T-helper 2 cell (primary cell): ENCODE data around the gene BDNF.

Experiments used
- DNase-seq, 5 experiments: peaks; one replicate each; pipeline versions ENCODE4 v3.0.0 to v3.0.0-alpha.2; 2012 to 2022

BDNF gene

DNA sequence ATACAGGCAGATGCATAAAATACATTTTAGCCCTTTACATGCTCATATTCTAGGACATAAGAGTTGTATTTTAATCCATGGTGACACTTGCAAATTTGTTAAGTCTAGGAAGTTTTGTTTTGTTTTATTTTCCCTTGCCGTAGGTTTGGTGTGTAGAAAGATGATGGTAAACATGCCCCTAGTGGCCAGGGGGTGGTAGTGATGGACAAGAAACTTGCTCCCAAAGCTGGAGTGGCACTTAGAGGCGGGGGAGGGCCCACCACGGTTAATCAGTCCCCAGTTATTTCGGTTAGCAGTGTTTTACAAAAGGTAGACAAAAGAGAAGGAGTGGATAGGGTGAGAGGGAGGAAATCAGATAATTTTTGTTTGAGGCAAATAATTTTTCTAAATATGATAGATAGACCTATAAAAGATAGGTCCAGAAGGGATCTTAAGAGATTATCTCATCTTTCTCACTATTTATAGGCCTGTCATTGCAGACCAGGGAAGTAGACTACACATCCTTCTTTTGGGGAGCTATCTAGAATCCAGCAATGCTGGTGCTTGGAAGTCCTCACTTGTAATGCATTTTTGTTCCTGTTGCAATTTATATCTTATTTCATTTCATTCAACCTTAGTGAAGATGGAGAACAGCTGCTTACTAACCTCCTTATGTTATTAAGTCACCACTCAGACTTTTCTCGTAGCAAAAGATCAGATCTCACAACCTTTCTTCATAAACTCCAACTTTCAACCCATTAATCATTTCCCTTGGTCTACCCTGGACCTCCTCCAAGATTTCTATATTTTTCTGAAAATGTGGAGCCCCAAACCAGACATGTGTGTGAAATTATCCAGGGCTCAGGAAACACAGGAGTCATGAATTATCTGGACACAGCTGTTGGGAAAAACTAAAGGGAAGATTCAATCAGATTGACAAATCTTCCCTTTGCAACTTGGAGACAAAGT is 5.9 kb upstream of the BDNF start:
- no peak for DNase-seq

- no peak for DNase-seq
Observed at GRCh38 chr11:27703481-27703880, 3.2 kb upstream of the BDNF start.

GRCh38 chr11:27702811-27703210 is 2.6 kb upstream of the BDNF start:
- no peak for DNase-seq

DNA sequence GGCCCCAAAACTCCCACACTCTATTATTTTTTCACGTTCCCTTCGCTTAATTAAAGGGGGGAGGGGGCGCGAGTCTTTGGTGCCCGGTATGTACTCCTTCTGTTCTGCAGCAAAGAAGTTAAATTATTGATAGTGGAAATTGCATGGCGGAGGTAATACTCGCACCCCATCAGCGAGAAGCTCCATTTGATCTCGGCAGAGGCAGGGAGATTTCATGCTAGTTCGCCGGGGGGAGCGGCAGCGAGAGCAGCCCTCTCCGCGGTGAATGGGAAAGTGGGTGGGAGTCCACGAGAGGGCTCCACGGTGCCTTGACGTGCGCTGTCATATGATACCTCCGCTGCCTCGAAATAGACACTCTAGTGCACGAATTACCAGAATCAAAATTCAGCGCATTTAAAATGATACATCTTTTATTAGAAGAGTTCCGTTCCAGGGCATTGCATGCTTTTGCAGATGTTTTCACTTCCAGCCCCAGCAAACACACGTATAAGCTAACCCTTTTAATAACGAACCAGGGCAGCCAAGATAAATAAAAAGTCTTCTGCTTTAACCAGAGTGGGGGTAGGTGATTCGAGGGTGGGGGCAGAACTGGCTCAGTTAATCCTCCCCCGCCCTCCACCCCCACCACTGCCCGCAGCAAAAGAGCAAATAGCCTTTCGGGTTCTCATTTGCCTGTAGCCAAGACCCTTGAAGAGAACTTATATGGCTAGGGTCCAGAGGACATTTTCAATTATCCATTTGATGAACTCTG is 1.3 kb upstream of the BDNF start:
- DNase-seq = no peak

GRCh38 chr11:27699926-27700350 is 317 bp downstream of the BDNF start:
- no peak for DNase-seq

DNA sequence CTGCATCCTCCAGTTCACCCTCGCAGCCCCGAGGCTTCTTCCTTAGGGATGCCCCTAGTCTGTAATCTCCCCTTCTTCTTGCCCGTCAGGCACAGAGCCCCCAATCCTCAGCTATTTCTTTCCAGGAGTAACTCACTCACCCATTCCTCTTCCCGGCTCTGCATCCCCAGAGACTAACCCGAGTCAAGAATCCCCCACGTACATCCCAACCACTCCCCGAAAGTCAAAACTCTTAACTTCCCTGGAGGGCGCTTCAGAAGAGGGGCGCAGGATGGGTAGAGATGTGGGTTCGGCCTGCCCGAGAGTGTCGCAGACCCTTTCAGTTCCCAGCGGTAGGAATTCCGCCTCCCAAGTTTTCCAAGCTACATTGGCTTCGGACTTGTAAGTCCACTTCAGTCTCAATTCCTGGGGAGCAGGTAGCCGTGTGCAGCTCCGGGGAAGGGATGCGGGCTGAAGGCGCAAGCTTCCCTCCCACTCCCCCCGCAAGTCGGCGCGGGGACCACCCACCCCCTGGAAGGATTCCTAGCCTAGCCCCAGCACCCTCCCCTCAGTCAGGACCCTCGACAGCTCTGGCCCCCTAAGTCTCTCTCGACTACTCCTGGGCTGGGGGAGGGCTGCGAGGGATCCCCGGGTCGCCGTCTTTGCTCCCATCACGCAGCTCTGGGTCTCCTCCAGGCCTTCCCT is 871 bp downstream of the BDNF start:
- DNase-seq = no peak

DNA sequence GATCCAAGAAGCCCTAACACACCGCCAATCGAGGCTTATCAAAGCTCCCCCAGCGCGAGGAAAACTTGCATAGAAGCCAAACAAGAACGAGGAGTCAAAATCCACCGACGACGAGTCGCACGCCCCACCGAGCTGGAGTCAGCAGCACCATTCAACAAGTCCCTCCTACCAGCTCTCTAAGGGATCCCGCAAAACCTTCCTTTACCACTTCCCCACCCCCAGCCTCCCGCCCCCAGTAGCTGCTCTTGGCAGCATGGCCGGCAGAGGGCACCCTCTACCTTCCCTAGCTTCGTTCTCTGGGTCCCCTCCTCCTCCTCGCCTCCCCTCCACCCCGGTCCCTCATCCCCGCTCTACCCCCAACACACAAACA is 1.4 kb downstream of the BDNF start:
- DNase-seq = peak in 3 of 5 experiments; percentile 16 to 66 (median 41)

DNA sequence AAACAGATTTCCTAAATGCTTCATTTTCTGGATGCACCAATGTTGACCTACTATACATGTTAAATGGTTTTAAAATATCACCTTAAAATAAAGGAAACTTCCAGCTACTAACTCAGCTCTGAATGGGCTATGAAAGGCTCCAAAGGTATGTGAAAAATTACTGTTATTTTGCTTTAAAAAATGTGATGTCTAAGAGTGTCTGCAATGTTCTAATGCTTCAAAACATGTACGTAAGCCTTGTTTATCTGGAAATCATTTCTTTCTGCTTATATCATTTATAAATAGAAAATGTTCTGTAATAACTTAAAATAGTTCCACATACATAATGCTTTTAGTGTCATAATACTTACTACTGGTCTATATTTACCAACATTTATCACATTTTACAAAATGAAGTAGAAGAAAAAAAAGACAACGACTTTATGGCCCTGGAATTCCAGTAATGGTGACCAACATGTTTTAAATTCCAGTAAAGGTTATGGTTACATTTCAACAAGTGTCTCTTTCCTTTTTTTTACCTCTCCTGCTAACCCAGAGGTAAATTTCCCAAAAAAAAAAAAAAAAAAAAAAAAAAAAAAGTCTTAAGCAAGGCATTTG is 2.5 kb downstream of the BDNF start:
- DNase-seq = no peak

- DNase-seq = no peak
Observed at GRCh38 chr11:27696961-27697360, 3.3 kb downstream of the BDNF start.

- DNase-seq = no peak
Observed at GRCh38 chr11:27696115-27696514, 4.1 kb downstream of the BDNF start.

- no peak for DNase-seq
Observed at GRCh38 chr11:27694992-27695391, 5.3 kb downstream of the BDNF start.

GRCh38 chr11:27693398-27693797 is 6.9 kb downstream of the BDNF start:
- no peak for DNase-seq

- no peak for DNase-seq
Observed at GRCh38 chr11:27692781-27693180, 7.5 kb downstream of the BDNF start.

DNA sequence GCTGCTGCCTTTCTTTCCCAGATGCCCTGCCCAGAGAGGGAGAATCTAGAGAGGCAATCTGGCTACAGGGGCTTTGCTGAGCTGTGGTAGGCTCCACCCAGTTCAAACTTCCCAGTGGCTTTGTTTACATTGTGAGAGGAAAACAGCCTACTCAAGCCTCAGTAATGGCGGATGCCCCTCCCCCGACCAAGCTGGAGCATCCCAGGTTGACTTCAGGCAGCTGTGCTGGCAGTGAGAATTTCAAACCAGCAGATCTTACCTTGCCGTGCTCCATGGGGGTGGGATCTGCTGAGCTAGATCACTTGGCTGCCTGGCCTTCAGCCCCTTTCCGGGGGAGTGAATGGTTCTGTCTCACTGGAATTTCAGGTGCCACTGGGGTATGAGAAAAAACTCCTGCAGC is 12.2 kb downstream of the BDNF start:
- no peak for DNase-seq

- no peak for DNase-seq
Observed at GRCh38 chr11:27681664-27682063, 18.6 kb downstream of the BDNF start.

GRCh38 chr11:27679136-27680015 is 20.9 kb downstream of the BDNF start:
- DNase-seq = no peak

- DNase-seq = no peak
Observed at GRCh38 chr11:27678242-27678641, 22.0 kb downstream of the BDNF start.

DNA sequence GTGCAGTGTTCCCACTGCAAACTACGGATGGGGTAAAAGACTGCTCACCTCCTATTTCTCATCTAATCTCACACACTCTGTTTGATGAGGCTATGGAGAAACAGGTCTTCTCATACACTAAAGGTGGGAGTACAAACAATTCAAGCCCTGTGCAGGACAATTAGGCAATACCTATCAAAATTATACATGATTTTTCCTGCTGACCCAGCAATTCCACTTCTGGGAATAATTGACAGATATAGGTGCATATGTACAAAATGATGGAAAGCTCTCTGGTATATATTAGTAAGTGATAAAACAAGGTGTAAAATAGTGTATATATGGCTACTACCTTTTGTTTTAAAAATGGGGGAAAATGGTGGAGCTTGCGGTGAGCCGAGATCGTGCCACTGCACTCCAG is 23.1 kb downstream of the BDNF start:
- DNase-seq = no peak

- DNase-seq = no peak
Observed at GRCh38 chr11:27673979-27674663, 26.1 kb downstream of the BDNF start.

DNA sequence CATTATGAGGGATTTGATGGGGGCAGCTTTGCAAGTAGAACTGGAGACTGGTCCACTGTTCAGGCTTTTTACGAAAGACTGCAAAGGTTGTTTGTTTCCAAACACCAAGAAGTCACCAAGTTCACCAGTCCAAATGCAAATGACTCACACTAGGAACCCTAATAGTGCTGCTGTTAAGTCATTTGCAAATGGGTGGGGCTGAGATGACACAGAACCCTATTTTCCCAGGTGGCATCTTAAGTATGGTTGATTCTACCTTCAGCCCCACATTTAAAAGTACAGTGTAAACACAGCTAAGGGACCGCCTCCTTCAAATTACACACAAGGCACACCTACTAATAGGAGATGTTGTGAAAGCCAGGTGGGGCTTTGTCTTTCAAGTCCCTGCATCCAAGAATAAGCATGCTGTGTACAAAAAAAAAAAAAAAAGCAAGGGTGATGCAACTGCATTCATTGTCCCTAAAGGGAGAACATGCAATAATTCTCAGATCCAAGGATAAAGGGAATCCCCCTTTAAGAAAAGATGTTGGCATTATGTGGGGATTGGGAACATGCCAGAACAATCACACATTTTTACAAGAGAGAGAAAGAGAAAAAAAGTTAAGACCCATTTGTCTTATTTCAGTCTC is 27.3 kb downstream of the BDNF start:
- DNase-seq = no peak
